ENCODE measurements around the gene SH3RF2. TPM values are rescaled to one million over a fixed set of nuclear protein-coding genes. Genes with fewer than 3 reads are reported as not detected.

The SH3RF2 gene
- polyA plus RNA-seq, 4 donors = 1.8 to 6.1 (median 4.7) TPM

- no peak for DNase-seq (ENCODE audit: low read depth in 4 of 4, low spot score in 3 of 4)
These were observed 176.1 kb downstream of the SH3RF2 start for GRCh38 chr5:146112476-146112875.

Other genes with a start within 250 kb of the SH3RF2 start
- 10 to 100 TPM in 2 of 4 donors, 1 to 10 TPM in 2; 5.3 to 10.7 (median 8.8) TPM for gene PRELID2, start 101.2 kb upstream of the SH3RF2 start, polyA plus RNA-seq (ENCODE audit: insufficient read length in 4 of 4)
- gene GRXCR2, start 63.6 kb upstream of the SH3RF2 start, polyA plus RNA-seq (ENCODE audit: insufficient read length in 4 of 4) = not detected
- gene PLAC8L1, start 169.0 kb downstream of the SH3RF2 start, polyA plus RNA-seq (ENCODE audit: insufficient read length in 4 of 4) = 1 to 10 TPM in 2 of 4 donors, under 1 TPM in 2; 0.62 to 2.6 (median 0.87) TPM
- gene LARS1, start 246.1 kb downstream of the SH3RF2 start, polyA plus RNA-seq (ENCODE audit: insufficient read length in 4 of 4) = 100 to 1,000 TPM; 106 to 142 (median 136) TPM

Data from left renal pelvis (tissue), 4 donors.